GM19043 (cell line): ENCODE data around the gene CYP4X1.
"Not testable (repeated sequence)": the region's sequence is repeated elsewhere in the genome, so short reads cannot be mapped to it uniquely, and the experiment has no call there.

Experiments used
- ATAC-seq: cut with Tn5 transposase; IDR thresholded peaks from one replicate; pipeline ENCODE4 v1.9.1; 2021; ENCODE audit warnings: low read depth; ENCODE audit not compliant: unreplicated experiment

CYP4X1 gene

GRCh38 chr1:47069080-47069479 is 45.6 kb downstream of the CYP4X1 start:
- ATAC-seq, result not testable (repeated sequence)

GRCh38 chr1:47069509-47069908 is 46.0 kb downstream of the CYP4X1 start:
- not testable (repeated sequence) for ATAC-seq

- not testable (repeated sequence) for ATAC-seq
These were observed 65.9 kb downstream of the CYP4X1 start for GRCh38 chr1:47089356-47089755.

- not testable (repeated sequence) for ATAC-seq
These were observed 68.0 kb downstream of the CYP4X1 start for GRCh38 chr1:47091476-47091875.
